GM19463 (cell line): ENCODE measurements around the gene CYREN.
"Not testable (repeated sequence)": the region's sequence is repeated elsewhere in the genome, so short reads cannot be mapped to it uniquely, and the experiment has no call there.

Source experiments
- ATAC-seq: cut with Tn5 transposase; IDR thresholded peaks from one replicate; pipeline ENCODE4 v1.9.1; 2021; ENCODE audit warnings: mild to moderate bottlenecking, moderate library complexity; ENCODE audit not compliant: unreplicated experiment

CYREN gene

DNA sequence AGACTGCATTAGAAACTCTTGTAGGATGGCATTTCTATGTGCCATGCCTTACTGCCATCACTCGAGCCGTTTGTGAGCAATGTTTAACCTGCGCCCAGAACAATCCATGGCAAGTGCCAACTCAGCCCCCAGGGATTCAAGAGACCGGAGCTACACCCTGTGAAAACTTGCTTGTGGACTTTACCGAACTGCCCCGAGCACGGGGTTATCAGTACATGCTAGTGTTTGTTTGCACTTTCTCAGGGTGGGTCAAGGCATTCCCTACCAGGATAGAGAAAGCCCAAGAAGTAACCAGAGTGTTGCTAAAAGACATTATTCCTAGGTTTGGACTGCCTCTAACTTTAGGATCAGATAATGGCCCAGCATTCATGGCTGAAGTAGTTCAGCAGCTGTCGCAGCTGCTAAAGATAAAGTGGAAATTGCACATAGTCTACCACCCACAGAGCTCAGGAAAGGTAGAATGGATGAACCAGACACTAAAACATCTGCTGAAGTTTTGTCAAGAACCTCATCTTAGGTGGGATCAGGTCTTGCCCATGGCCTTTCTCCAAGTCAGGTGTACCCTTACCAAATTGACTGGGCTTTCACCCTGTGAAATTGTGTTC, 8.9 kb upstream of the CYREN start:
- no peak for ATAC-seq

DNA sequence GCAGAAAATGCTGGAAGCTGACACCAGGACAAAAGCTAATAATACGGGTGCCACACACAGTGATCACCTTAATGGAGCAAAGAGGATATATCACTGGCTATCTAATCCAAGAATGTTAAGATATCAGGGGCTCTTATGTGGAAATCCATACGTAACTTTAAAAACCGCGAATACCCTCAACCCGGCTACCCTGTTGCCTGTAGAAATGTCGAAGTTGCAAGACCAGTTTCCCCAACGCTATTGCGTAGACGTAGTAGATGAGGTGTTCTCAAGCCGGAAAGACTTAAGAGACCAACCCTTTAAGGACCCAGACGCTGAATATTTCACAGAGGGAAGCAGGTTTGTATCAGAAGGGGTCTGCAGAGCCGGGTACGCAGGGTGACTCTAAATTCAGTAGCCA, 7.9 kb upstream of the CYREN start:
- no peak for ATAC-seq

DNA sequence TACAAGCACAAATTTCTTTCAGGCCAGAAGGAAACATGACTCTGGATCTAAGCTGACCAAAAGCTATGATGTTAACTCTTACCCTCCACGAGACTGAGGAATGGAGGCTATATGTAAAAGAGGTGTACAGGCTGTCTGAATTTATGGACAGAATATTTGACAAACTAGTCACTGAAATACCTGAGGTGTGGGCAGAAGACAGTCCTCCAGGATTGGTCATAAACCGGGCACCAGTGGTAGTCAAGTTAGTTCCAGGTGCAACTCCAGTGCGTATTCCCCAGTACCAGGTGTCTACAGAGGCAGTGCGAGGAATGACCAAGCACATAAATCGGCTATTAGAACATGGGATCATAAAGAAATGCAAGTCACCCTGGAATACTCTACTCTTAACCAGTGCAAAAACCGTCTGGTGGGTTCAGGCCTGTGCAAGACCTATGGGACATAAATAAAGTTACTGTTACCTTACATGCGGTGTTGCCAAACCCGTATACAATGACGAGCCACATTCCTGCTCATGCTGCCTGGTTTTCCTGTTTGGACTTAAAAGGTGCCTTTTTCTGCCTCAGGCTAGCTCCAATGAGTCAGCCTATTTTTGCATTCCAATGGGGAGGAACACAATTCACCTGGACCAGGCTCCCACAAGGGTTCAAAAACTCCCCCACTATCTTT, 6.7 kb upstream of the CYREN start:
- no peak for ATAC-seq

DNA sequence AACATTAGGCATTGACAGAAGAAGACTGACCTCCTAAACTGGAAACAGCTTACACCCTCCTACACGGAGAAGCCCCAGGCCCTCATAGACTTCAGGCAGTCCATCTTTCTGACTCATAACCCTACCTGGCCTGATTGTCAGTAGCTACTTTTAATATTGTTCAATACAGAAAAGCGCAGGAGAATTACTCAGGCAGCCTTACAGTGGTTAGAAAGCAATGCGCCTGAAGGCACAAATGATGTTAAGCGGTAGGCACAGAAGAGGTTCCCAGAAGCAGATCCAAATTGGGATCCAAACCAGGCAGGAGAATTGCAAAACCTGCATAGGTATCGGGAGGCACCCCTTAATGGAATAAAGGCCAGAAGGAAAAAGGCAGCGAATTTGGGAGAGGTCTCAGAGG, 5.4 kb upstream of the CYREN start:
- ATAC-seq: no peak

DNA sequence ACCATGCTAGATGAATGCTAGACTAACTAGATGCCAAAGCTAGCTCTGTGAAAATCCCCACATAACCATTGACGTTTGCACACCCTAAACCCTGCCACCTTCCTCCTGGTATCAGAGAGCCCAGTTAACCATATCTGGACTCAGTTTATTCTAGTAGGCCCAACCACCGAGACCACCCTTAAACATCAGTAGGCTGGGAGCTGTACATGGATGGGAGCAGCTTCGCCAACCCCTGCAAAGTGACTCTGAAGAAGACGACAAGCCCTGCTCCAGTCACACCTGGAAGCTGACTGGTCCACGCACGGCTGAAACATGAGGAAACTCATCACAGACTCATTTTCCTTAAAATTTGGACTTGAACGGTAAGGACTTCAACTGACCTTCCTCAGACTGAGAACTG, 4.4 kb upstream of the CYREN start:
- ATAC-seq: no peak

DNA sequence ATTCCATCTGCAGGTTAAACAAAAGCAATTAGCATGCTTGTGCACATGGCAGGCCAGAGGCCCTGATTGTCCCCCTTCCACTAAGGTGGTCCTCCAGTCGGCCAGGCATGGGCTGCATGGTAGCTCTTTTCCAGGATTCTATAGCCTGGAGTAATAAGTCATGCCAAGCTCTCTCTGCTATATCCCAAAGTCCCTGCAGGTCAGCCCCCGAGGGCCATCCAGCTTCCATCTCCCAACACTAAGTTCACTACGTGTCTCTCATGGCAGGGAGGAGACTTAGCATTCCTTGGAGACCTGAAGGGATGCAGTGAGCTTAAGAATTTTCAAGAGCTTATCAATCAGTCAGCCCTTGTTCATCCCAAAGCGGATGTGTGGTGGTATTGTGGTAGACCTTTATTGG, 3.4 kb upstream of the CYREN start:
- ATAC-seq: not testable (repeated sequence)

DNA sequence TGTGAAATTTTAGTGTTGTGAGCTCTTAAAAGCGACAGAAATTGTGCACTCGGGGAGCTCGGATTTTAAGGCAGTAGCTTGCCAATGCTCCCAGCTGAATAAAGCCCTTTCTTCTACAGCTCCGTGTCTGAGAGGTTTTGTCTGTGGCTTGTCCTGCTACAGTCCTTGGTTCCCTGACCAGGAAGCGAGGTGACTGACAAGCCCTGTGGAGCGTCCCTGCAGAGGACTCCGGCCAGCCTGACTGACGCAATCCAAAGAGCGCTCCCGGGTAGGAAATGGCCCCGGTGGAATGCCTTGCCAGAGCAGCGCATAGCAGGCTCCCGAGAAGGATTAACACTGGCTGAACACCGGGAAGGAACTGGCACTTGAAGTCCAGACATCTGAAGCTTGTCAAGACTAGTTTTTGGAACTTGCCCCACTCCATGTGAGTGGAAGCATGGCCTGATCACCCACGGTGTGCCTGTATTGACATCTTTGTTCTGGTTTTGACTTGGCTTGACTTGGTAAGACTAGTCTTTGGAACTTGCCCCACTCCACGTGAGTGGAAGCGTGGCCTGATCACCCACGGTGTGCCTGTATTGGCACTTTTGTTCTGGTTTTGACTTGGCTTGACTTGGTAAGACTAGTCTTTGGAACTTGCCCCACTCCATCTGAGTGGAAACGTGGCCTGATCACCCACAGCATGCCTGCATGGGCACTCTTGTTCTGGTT, 1.2 kb upstream of the CYREN start:
- ATAC-seq: peak; percentile 16

DNA sequence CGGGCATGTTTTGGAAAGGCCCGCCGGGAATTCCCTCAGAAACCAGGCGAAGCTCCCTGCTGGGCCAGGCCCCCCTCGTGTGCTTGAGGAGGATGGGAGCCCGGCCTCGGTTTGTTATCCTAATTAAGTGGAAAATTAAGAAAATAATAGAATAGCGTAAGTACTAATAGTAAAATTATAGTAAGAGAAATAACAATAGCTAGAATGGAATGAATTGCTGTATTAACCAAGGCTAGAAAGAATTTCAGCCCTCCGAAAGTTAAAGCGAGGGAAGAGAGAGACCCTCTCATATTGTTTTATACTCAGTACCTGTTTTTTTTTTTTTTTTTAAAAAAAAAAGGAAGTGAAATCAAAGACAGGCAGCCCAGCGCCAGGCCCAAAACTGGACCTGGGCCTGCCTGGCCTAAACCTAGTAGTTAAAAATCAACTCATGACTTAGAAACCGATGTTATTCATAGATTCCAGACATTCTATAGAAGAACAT, 533 bp upstream of the CYREN start:
- peak; percentile 11 for ATAC-seq

DNA sequence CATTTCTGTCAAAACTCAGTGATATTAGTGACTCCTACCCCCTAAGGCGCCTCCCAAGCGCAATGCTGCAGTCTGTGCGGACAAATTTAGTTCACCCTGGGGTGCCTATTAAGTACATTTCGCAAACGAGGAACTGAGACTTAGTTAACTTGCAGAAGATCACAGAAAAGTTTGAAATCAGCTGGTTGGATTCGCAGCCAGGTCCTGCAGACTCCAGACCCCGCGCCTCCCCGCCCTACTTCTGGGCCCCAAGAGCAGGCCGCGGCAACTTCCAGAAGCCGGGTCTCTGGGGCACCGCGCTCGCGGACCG, 588 bp downstream of the CYREN start:
- no peak for ATAC-seq

DNA sequence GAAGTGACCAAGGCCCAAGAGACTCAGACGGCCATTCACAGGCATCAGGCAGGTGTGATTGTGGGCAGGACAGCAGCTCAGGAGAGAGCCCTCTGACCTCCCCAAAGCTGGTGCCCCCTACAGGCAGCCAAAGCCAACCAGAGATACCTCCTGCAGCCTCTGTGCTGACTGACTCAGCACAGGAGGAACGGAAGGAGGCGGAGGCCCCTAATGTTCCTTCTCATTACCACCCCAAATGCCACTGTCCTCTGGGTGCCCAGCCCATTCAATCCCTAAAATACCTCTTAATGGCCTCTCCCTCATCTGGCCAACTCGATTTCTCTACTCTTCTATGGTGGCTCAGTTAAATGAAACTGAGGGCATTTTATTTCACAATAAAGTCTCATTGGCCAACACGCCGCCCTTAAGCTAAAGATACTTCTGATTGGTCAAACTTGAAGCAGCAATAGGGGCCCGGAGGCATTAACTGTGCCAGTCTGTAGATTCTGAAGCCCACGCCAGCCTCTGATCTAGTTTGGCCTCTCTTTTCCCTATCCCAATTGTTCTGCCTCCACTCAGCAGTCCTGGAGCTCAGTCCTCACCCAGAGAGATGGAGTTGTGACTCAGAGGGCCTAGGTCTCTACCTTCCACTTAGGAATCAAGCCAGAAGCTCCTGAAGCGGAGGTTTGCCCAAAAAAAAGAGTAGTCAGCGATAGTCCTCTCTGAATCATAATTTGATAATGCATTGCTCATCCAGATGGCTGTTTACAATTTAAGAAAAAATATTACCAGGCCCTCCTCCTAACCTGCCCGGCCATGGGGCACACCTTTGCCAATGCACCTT, 1.2 kb downstream of the CYREN start:
- peak; percentile 38 for ATAC-seq

DNA sequence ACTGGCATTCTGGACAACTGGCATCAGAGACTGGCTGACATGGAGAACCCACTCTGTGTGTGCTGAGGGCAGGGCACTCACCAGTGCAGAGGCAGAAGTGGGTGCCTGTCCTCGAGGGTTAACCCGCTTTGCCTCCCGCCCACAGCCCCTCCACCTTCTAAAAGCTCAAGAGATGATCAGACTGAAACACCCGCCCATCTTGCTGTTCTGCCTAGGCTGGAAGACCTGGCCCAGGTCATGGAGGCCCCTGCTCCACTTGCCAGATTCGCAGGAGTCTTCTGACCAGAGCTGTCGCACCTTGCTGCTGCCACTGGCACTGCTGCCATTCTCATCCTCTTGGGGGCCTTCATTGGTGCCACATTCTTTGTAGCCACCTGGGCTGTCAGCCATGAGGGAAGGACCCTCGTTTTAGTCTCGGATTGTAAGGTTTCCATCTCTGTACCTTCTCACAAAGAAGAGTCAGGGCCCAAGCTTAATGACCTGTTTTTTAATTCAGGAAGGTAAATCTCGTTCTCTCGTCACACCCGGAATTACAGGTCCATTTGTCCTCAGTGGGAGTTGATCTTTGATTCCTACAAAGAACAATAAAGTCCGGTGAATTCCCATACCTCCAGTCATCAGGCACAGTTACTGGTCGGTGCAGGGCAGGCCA, 1.9 kb downstream of the CYREN start:
- ATAC-seq: no peak

DNA sequence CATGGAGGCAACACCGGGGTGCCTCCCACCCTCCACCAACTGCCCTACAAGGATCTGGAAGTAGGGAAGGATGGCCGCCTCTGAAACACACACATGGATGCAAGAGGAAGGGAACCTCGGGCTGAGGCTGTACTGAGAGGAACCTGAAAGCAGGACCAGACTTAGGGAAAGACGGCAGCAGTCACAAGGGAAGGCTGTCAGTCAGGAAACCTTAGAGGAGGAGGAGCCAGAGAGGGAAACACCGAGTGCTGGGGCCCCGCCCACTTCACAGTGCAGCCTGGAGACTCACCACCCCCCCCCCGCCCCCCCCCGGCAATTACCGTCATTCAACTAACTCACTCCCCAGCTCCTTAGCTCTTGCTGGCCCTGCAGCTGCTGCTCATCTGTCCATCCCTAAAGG, 2.5 kb downstream of the CYREN start:
- ATAC-seq: no peak

DNA sequence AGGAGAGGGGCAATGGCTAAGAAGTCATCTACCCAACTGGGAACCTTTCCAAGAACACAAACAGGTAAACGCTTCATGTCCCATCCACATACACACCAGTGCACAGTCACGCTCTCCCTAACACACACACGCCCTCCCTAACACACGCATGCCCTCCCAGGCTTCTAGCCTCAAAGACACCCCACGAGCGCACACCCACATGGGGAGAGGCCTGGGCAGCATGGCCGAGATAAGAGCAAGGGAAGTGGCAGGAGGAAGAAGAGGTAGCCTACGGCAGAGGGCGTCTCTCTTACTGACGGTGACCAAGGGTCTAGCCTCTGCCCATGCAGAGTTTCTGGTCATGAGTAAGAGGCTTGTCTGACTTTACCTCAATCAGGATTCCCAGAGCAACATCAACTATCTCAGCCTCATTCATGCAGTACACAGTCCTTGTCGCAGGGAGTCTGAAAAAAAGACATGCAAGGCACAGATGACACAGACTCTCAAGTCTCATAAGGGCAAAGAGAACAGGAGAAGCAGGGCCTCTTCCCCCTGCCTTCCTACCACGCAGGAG, 3.1 kb downstream of the CYREN start:
- ATAC-seq: no peak

DNA sequence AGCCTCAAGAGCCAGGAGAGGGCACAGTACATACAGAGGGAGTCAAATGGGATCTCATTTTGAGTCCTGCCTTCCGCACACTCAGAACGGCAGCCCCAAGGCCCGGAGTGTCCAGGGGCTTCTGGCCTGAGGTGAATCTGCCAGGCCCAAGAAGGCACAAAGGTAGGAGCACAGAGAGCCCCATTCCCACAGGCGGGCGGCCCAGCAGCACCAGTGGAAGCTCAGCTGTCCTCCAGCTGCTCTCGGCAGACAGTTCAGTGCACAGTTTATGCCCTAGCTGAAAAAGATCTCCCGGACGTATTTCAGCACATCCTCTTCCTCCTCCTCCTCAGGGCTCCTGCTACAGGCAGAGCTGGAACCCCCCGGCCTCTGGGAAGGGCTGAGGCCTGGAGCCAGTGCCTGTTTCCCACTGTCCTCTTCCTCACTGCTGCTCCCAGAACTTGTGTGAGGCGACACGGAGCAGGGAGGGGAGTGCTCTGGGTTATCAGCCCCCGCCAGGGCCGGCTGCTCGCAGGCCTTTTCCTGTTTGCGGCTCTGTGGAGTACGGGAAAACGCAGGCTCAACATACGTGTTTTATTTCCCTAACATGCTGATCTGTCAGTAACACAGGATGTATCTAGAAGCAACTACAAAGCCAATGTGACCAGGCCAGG, 4.0 kb downstream of the CYREN start:
- ATAC-seq: no peak

DNA sequence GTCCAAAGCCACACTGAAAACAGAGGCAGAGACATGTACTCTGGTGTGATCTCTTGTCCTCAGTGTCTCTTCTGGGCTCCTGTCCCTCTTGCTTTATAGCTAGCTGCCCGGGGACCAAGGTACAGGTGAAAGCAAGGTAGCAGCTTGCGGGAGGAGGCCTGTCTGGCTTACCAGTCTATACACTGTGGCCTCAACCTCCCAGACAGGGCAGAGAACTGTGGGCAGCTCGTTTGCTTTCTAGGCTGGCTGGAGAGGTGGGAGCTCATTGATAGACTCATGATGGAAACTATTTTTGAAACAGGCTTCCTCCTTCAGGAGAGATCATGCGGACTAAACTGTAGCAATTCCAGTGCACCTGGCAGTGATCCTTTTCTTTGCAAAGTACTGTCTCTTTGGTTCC, 4.6 kb downstream of the CYREN start:
- no peak for ATAC-seq

DNA sequence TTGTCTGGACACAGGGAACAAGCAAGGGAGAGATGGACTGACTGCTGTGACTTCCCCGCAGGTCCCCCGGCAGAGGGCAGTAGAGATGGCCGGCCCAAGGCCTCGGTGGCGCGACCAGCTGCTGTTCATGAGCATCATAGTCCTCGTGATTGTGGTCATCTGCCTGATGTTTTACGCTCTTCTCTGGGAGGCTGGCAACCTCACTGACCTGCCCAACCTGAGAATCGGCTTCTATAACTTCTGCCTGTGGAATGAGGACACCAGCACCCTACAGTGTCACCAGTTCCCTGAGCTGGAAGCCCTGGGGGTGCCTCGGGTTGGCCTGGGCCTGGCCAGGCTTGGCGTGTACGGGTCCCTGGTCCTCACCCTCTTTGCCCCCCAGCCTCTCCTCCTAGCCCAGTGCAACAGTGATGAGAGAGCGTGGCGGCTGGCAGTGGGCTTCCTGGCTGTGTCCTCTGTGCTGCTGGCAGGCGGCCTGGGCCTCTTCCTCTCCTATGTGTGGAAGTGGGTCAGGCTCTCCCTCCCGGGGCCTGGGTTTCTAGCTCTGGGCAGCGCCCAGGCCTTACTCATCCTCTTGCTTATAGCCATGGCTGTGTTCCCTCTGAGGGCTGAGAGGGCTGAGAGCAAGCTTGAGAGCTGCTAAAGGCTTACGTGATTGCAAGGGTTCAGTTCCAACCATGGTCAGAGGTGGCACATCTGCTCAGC, 6.0 kb downstream of the CYREN start:
- no peak for ATAC-seq

DNA sequence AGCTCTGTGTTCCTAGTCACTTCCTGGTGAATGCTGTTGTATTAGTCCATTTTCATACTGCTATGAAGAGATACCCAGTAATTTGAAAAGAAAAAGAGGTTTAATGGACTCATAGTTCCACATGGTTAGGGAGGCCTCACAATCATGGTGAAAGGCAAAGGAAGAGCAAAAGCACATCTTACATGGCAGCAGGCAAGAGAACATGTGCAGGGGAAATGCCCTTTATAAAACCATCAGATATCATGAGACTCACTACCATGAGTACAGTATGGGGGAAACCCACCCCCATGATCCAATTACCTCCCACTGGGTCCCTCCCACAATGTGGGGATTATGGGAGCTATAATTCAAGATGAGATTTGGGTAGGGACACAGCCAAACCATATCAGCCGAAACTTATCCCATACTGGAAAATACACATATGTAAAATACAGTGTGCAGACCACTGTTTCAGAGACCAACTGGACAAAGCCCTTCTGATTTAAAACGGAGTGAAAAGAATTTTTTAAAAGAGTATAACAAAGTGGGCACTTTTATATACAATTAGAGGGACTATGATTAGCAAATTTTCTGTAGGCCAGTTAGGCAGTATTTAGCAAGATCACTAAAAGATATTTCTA, 8.0 kb downstream of the CYREN start:
- ATAC-seq: no peak

DNA sequence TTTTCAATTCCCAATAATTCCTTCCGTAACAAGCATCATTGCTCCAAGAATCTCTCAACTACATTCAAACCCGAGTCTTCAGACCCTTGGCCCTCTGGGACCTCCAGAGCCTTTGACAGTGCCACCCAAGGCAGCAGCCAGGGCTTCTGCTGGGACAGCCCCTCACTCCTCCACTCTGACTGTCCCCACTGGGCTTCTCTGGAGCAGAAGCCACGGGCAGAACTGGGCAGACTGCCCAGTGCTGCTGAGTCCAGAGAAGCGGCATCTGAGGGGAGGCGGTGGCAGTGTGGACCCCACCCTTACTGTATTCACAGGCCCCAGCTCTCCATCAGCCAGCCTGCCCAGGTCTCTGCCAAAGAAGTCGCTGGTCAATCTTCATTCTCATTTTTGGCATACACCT, 8.8 kb downstream of the CYREN start:
- no peak for ATAC-seq
